HG03159 (cell line): Measurements from ENCODE around the gene ZNF322.

ENCODE experiments used
- ATAC-seq: cut with Tn5 transposase; IDR thresholded peaks from one replicate; pipeline ENCODE4 v1.9.1; 2021; ENCODE audit warnings: mild to moderate bottlenecking, moderate library complexity; ENCODE audit not compliant: unreplicated experiment

ZNF322 gene

GRCh38 chr6:26593278-26594130 lies 66.0 kb downstream of the ZNF322 start:
- no peak for ATAC-seq

GRCh38 chr6:26592649-26593048 lies 66.9 kb downstream of the ZNF322 start:
- no peak for ATAC-seq

GRCh38 chr6:26588965-26589364 lies 70.6 kb downstream of the ZNF322 start:
- no peak for ATAC-seq
